H1 (cell line): ENCODE measurements around the gene BLNK. TPM values are rescaled to one million over a fixed set of nuclear protein-coding genes. Genes with fewer than 3 reads are reported as not detected.

Experiments
- POU5F1 ChIP-seq: IDR thresholded peaks from 2 replicates; pipeline ENCODE4 v1.6.1; 2011; ENCODE audit warnings: low read depth, mild to moderate bottlenecking, low read length, moderate library complexity
- TAF7 ChIP-seq: optimal IDR thresholded peaks from 2 replicates; pipeline ENCODE3; 2011; ENCODE audit warnings: low read depth, mild to moderate bottlenecking, inconsistent platforms, low read length, moderate library complexity, borderline replicate concordance
- polyA plus RNA-seq, 7 experiments: library from polyadenylated mRNA; depleted of rRNA in 3 of 7; stranded (reverse) in 5 of 7; unstranded in 2 of 7; fragments of >200 nt in 5 of 7; fragments of 200-250 nt in 2 of 7; gene quantifications; 1 replicate in 5 of 7; 2 replicates in 1 of 7; 4 replicates in 1 of 7; pipeline versions ENCODE4 v1.2.1 to v1.2.3, GENCODE V29; 2011 to 2013; ENCODE audit warnings: missing spikeins in 2 of 7, mixed read lengths in 2 of 7
- total RNA-seq: library from RNA; stranded (reverse); fragmentation: NEBNext Ultra II Directional; extraction: Animal tissue kit (Norgen Biotek cat#: 25700); gene quantifications from 2 replicates; pipeline ENCODE4 v1.2.1, GENCODE V29; 2021
- TF ChIP-seq, protein P1 (sequence below): fragments of 300-600 bp; sonication (generic); IDR thresholded peaks from 2 replicates; pipeline ENCODE4 v1.7.1; 2012; ENCODE audit warnings: low read length, moderate library complexity, mild to moderate bottlenecking, inconsistent platforms; ENCODE audit not compliant: insufficient replicate concordance

Gene BLNK
- total and polyA plus RNA-seq, 2 of the 8 experiments (the other 6 are each of a cell fraction or from before 2014, with no cell fraction given), result not detected

- TF ChIP-seq, protein P1, sequence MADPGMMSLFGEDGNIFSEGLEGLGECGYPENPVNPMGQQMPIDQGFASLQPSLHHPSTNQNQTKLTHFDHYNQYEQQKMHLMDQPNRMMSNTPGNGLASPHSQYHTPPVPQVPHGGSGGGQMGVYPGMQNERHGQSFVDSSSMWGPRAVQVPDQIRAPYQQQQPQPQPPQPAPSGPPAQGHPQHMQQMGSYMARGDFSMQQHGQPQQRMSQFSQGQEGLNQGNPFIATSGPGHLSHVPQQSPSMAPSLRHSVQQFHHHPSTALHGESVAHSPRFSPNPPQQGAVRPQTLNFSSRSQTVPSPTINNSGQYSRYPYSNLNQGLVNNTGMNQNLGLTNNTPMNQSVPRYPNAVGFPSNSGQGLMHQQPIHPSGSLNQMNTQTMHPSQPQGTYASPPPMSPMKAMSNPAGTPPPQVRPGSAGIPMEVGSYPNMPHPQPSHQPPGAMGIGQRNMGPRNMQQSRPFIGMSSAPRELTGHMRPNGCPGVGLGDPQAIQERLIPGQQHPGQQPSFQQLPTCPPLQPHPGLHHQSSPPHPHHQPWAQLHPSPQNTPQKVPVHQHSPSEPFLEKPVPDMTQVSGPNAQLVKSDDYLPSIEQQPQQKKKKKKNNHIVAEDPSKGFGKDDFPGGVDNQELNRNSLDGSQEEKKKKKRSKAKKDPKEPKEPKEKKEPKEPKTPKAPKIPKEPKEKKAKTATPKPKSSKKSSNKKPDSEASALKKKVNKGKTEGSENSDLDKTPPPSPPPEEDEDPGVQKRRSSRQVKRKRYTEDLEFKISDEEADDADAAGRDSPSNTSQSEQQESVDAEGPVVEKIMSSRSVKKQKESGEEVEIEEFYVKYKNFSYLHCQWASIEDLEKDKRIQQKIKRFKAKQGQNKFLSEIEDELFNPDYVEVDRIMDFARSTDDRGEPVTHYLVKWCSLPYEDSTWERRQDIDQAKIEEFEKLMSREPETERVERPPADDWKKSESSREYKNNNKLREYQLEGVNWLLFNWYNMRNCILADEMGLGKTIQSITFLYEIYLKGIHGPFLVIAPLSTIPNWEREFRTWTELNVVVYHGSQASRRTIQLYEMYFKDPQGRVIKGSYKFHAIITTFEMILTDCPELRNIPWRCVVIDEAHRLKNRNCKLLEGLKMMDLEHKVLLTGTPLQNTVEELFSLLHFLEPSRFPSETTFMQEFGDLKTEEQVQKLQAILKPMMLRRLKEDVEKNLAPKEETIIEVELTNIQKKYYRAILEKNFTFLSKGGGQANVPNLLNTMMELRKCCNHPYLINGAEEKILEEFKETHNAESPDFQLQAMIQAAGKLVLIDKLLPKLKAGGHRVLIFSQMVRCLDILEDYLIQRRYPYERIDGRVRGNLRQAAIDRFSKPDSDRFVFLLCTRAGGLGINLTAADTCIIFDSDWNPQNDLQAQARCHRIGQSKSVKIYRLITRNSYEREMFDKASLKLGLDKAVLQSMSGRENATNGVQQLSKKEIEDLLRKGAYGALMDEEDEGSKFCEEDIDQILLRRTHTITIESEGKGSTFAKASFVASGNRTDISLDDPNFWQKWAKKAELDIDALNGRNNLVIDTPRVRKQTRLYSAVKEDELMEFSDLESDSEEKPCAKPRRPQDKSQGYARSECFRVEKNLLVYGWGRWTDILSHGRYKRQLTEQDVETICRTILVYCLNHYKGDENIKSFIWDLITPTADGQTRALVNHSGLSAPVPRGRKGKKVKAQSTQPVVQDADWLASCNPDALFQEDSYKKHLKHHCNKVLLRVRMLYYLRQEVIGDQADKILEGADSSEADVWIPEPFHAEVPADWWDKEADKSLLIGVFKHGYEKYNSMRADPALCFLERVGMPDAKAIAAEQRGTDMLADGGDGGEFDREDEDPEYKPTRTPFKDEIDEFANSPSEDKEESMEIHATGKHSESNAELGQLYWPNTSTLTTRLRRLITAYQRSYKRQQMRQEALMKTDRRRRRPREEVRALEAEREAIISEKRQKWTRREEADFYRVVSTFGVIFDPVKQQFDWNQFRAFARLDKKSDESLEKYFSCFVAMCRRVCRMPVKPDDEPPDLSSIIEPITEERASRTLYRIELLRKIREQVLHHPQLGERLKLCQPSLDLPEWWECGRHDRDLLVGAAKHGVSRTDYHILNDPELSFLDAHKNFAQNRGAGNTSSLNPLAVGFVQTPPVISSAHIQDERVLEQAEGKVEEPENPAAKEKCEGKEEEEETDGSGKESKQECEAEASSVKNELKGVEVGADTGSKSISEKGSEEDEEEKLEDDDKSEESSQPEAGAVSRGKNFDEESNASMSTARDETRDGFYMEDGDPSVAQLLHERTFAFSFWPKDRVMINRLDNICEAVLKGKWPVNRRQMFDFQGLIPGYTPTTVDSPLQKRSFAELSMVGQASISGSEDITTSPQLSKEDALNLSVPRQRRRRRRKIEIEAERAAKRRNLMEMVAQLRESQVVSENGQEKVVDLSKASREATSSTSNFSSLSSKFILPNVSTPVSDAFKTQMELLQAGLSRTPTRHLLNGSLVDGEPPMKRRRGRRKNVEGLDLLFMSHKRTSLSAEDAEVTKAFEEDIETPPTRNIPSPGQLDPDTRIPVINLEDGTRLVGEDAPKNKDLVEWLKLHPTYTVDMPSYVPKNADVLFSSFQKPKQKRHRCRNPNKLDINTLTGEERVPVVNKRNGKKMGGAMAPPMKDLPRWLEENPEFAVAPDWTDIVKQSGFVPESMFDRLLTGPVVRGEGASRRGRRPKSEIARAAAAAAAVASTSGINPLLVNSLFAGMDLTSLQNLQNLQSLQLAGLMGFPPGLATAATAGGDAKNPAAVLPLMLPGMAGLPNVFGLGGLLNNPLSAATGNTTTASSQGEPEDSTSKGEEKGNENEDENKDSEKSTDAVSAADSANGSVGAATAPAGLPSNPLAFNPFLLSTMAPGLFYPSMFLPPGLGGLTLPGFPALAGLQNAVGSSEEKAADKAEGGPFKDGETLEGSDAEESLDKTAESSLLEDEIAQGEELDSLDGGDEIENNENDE, result no peak
- TF ChIP-seq TAF7 (no peak), POU5F1 (no peak)
These were observed 18.6 kb downstream of the BLNK start (continued) for GRCh38 chr10:96252730-96253129.
